GM18858 (cell line): ENCODE data around the gene KBTBD4.

Experiments
- ATAC-seq: cut with Tn5 transposase; IDR thresholded peaks from one replicate; pipeline ENCODE4 v1.9.1; 2021; ENCODE audit not compliant: unreplicated experiment

KBTBD4 gene

GRCh38 chr11:47591764-47592163, 13.0 kb upstream of the KBTBD4 start:
- no peak for ATAC-seq

GRCh38 chr11:47589977-47590861, 11.4 kb upstream of the KBTBD4 start:
- no peak for ATAC-seq

GRCh38 chr11:47589584-47589976, 10.8 kb upstream of the KBTBD4 start:
- no peak for ATAC-seq

GRCh38 chr11:47589118-47589517, 10.3 kb upstream of the KBTBD4 start:
- ATAC-seq, result no peak

- no peak for ATAC-seq
Observed at GRCh38 chr11:47587723-47588326, 9.1 kb upstream of the KBTBD4 start.

GRCh38 chr11:47587039-47587716, 8.4 kb upstream of the KBTBD4 start:
- no peak for ATAC-seq

- ATAC-seq, result no peak
Observed at GRCh38 chr11:47586098-47586855, 7.5 kb upstream of the KBTBD4 start, which contains the start of gene FAM180B. Gene FAM180B, plus strand, starts transcription at chr11:47586678. Its CDS starts 91 bp downstream, at chr11:47586769.

- no peak for ATAC-seq
Observed at GRCh38 chr11:47583844-47584243, 5.1 kb upstream of the KBTBD4 start.

GRCh38 chr11:47577460-47578041, 1.2 kb downstream of the KBTBD4 start:
- ATAC-seq, result no peak

GRCh38 chr11:47573321-47573720, 5.4 kb downstream of the KBTBD4 start:
- no peak for ATAC-seq

GRCh38 chr11:47572715-47573255, 6.0 kb downstream of the KBTBD4 start:
- no peak for ATAC-seq

GRCh38 chr11:47571895-47572294, 6.9 kb downstream of the KBTBD4 start:
- ATAC-seq, result no peak

GRCh38 chr11:47571357-47571729, 7.4 kb downstream of the KBTBD4 start:
- ATAC-seq, result no peak

GRCh38 chr11:47570651-47571356, 8.0 kb downstream of the KBTBD4 start:
- no peak for ATAC-seq

- no peak for ATAC-seq
Observed at GRCh38 chr11:47569646-47570045, 9.1 kb downstream of the KBTBD4 start.

- ATAC-seq, result no peak
Observed at GRCh38 chr11:47566149-47566698, 12.5 kb downstream of the KBTBD4 start.

- peak; percentile 67 for ATAC-seq
Observed at GRCh38 chr11:47565340-47566148, 13.2 kb downstream of the KBTBD4 start, which contains the start of gene PTPMT1. Gene PTPMT1, plus strand, starts transcription at chr11:47565599. Its CDS starts 24 bp downstream, at chr11:47565623.

GRCh38 chr11:47564933-47565339, 13.8 kb downstream of the KBTBD4 start:
- no peak for ATAC-seq
